CD14-positive monocyte (primary cell): ENCODE measurements around the gene LRRC28. TPM values are rescaled to one million over a fixed set of nuclear protein-coding genes. Genes with fewer than 3 reads are reported as not detected.

Source experiments
- DNase-seq, 3 donors: peaks; one replicate each; pipeline ENCODE4 v3.0.0-alpha.2; 2011 to 2022
- H2AFZ ChIP-seq: 2 replicates; pipeline ENCODE4 v1.6.0; 2012; ENCODE audit warnings: mild to moderate bottlenecking, low read depth, low read length, inconsistent platforms; ENCODE audit not compliant: insufficient read depth, poor library complexity, severe bottlenecking
- H3K27ac ChIP-seq, 2 donors: 1 replicate in 1 of 2; 2 replicates in 1 of 2; pipeline ENCODE4 v1.5.1; 2012 to 2013; ENCODE audit warnings: low read length in 2 of 2, control low read depth in 1 of 2, inconsistent platforms in 1 of 2, low read depth in 1 of 2, mild to moderate bottlenecking in 1 of 2
- H3K27me3 ChIP-seq, 2 donors: one replicate each; pipeline versions ENCODE4 v1.6.0 to v1.6.1; 2011 to 2013; ENCODE audit warnings: low read length in 2 of 2; ENCODE audit not compliant: control insufficient read depth in 2 of 2, insufficient read depth in 2 of 2
- H3K36me3 ChIP-seq, 2 donors: replicated peaks in 1 of 2; 1 replicate in 1 of 2; 2 replicates in 1 of 2; pipeline versions ENCODE4 v1.5.1 to v1.6.1; 2012 to 2013; ENCODE audit warnings: low read length in 2 of 2, control low read depth in 1 of 2, inconsistent platforms in 1 of 2, mild to moderate bottlenecking in 1 of 2; ENCODE audit not compliant: insufficient read depth in 2 of 2, control insufficient read depth in 1 of 2
- H3K4me1 ChIP-seq, 2 donors: 1 replicate in 1 of 2; 2 replicates in 1 of 2; pipeline versions ENCODE4 v1.5.1 to v1.6.1; 2012 to 2013; ENCODE audit warnings: low read length in 2 of 2, control low read depth in 1 of 2, inconsistent platforms in 1 of 2, mild to moderate bottlenecking in 1 of 2, moderate library complexity in 1 of 2; ENCODE audit not compliant: insufficient read depth in 2 of 2, control insufficient read depth in 1 of 2
- H3K4me2 ChIP-seq: replicated peaks from 2 replicates; pipeline ENCODE3; 2012; ENCODE audit warnings: low read length, moderate library complexity, mild to moderate bottlenecking; ENCODE audit not compliant: poor library complexity, severe bottlenecking; ENCODE audit errors: extremely low read depth
- H3K4me3 ChIP-seq, 3 experiments: fragments of 200-600 bp in 1 of 3; sonication (generic) in 1 of 3; replicated peaks in 1 of 3; 1 replicate in 2 of 3; 2 replicates in 1 of 3; pipeline ENCODE4 v1.5.1; 2011 to 2013; ENCODE audit warnings: low read length in 3 of 3, mild to moderate bottlenecking in 3 of 3, control low read depth in 2 of 3, low read depth in 2 of 3, inconsistent platforms in 1 of 3, moderate library complexity in 1 of 3
- H3K79me2 ChIP-seq: 2 replicates; pipeline ENCODE4 v1.6.0; 2012; ENCODE audit warnings: mild to moderate bottlenecking, control low read depth, inconsistent platforms, low read length, moderate library complexity; ENCODE audit not compliant: insufficient read depth
- H3K9ac ChIP-seq: 2 replicates; pipeline ENCODE4 v1.6.0; 2017; ENCODE audit warnings: low read length, mild to moderate bottlenecking; ENCODE audit not compliant: insufficient read depth, poor library complexity, severe bottlenecking
- H3K9me3 ChIP-seq, 2 donors: replicated peaks in 1 of 2; 1 replicate in 1 of 2; 2 replicates in 1 of 2; pipeline versions ENCODE4 v1.5.1 to v1.6.1; 2012 to 2013; ENCODE audit warnings: low read length in 2 of 2, control low read depth in 1 of 2; ENCODE audit not compliant: control insufficient read depth in 1 of 2, insufficient read depth in 1 of 2
- H4K20me1 ChIP-seq: 2 replicates; pipeline ENCODE4 v1.6.0; 2012; ENCODE audit warnings: mild to moderate bottlenecking, low read length, control low read depth, moderate library complexity; ENCODE audit not compliant: insufficient read depth
- H3K27ac Mint-ChIP-seq, 7 donors: one replicate each; pipeline ENCODE4 v1.8.0; 2020; ENCODE audit warnings: mild to moderate bottlenecking in 7 of 7, mixed read lengths in 7 of 7, moderate library complexity in 6 of 7, inconsistent platforms in 2 of 7
- H3K27me3 Mint-ChIP-seq, 3 donors: one replicate each; pipeline ENCODE4 v1.8.0; 2021 to 2022; ENCODE audit warnings: low read depth in 3 of 3, mild to moderate bottlenecking in 3 of 3, mixed read lengths in 3 of 3, moderate library complexity in 3 of 3, inconsistent platforms in 1 of 3
- H3K36me3 Mint-ChIP-seq, 2 donors: one replicate each; pipeline ENCODE4 v1.8.0; 2020; ENCODE audit warnings: mixed read lengths in 2 of 2, inconsistent platforms in 1 of 2, mild to moderate bottlenecking in 1 of 2
- H3K4me1 Mint-ChIP-seq: one replicate; pipeline ENCODE4 v1.8.0; 2020; ENCODE audit warnings: mild to moderate bottlenecking, mixed read lengths
- H3K4me3 Mint-ChIP-seq, 2 donors: one replicate each; pipeline ENCODE4 v1.8.0; 2020; ENCODE audit warnings: mild to moderate bottlenecking in 2 of 2, mixed read lengths in 2 of 2, moderate library complexity in 1 of 2
- H3K9me3 Mint-ChIP-seq, 7 donors: one replicate each; pipeline ENCODE4 v1.8.0; 2020 to 2022; ENCODE audit warnings: mixed read lengths in 7 of 7, mild to moderate bottlenecking in 6 of 7, moderate library complexity in 6 of 7, inconsistent platforms in 2 of 7
- CTCF ChIP-seq: fragments of 200-600 bp; IDR thresholded peaks from one replicate; pipeline ENCODE4 v1.8.0; 2022; ENCODE audit warnings: antibody characterized with exemption, mild to moderate bottlenecking
- WGBS: methylation state at CpG from one replicate; pipeline ENCODE4 v1.1.5; 2013; ENCODE audit warnings: missing lambda C conversion rate; ENCODE audit not compliant: insufficient coverage; 5-methylcytosine and 5-hydroxymethylcytosine counted together
- intact Hi-C, 2 donors: fragments of 100-400 bp; cut with micrococcal nuclease; formaldehyde crosslinking; loops; one replicate each; pipeline versions ENCODE4 v1.15.0 to v1.15.1; 2023
- polyA plus RNA-seq, 3 donors: library from polyadenylated mRNA; depleted of rRNA in 1 of 3; unstranded in 2 of 3; stranded (reverse) in 1 of 3; fragments of 300-500 nt in 2 of 3; fragments of >200 nt in 1 of 3; fragmentation: Illumina TruSeq in 2 of 3; gene quantifications; 1 replicate in 2 of 3; 2 replicates in 1 of 3; pipeline ENCODE4 v1.2.3, GENCODE V29; 2012 to 2021

Gene LRRC28
- polyA plus RNA-seq, 3 donors, result 18.6 to 25.3 (median 19.8) TPM

GRCh38 chr15:99423186-99424130 lies 172.2 kb downstream of the LRRC28 start:
- Histone ChIP-seq H3K4me3 (no peak overlapping the region), H3K9me3 (no peaks in the 10 kb centered on the region), H2AFZ (no peak overlapping the region), H3K4me1 (peaks cover 20% of the 10 kb centered on the region in 2 donors), H3K36me3 (no peaks in the 10 kb centered on the region), H3K79me2 (no peaks in the 10 kb centered on the region), H3K4me2 (no peak overlapping the region), H4K20me1 (no peaks in the 10 kb centered on the region), H3K9ac (no peak overlapping the region), H3K27me3 (no peaks in the 10 kb centered on the region), H3K27ac (no peak overlapping the region)
- intact Hi-C loops, result loop anchor here in 1 of 2 donors (10.0 kb wide), 1 partner anchor 141 kb away; the partner anchor contains the start of gene MEF2A
- no peak for DNase-seq
- TF ChIP-seq CTCF, result no peak
- H3K4me3 Mint-ChIP-seq, result no peak overlapping the region
- H3K36me3 Mint-ChIP-seq, result no peaks in the 10 kb centered on the region
- H3K4me1 Mint-ChIP-seq, result peaks cover 28% of the 10 kb centered on the region
- H3K27me3 Mint-ChIP-seq, result peaks cover 3 to 8% (median 6%) of the 10 kb centered on the region in 3 donors
- peak overlapping the region in 3 of 7 donors; percentile 15 to 93 (median 30) for H3K27ac Mint-ChIP-seq
- H3K9me3 Mint-ChIP-seq, result peaks cover 0 to 4% (median 2%) of the 10 kb centered on the region in 7 donors
- 89% methylated on average over 11 of the region's 16 CpGs for whole genome bisulfite sequencing

GRCh38 chr15:99424131-99424571 lies 172.9 kb downstream of the LRRC28 start:
- Histone ChIP-seq H3K9me3 (no peaks in the 10 kb centered on the region), H3K4me3 (no peak overlapping the region), H3K27me3 (no peaks in the 10 kb centered on the region), H3K4me2 (no peak overlapping the region), H3K9ac (no peak overlapping the region), H3K79me2 (no peaks in the 10 kb centered on the region), H3K4me1 (peaks cover 20% of the 10 kb centered on the region in 2 donors), H3K27ac (peak overlapping the region in 1 of 2 donors; percentile 90), H3K36me3 (no peaks in the 10 kb centered on the region), H4K20me1 (no peaks in the 10 kb centered on the region), H2AFZ (no peak overlapping the region)
- H3K27ac Mint-ChIP-seq, result peak overlapping the region in 2 of 7 donors; percentile 43 to 93
- no peak for TF ChIP-seq CTCF
- peaks cover 0 to 3% (median 0%) of the 10 kb centered on the region in 7 donors for H3K9me3 Mint-ChIP-seq
- H3K27me3 Mint-ChIP-seq, result peaks cover 2 to 8% (median 6%) of the 10 kb centered on the region in 3 donors
- peaks cover 28% of the 10 kb centered on the region for H3K4me1 Mint-ChIP-seq
- no peak overlapping the region for H3K4me3 Mint-ChIP-seq
- 96% methylated on average over 7 of the region's 10 CpGs for WGBS
- intact Hi-C loops, result loop anchor here in 1 of 2 donors (10.0 kb wide), 1 partner anchor 141 kb away; the partner anchor contains the start of gene MEF2A
- no peak for DNase-seq
- H3K36me3 Mint-ChIP-seq, result no peaks in the 10 kb centered on the region
